GM19099 (cell line): Measurements from ENCODE around the gene AP1M1.

Experiments
- POLR2A ChIP-seq: IDR thresholded peaks from 3 replicates; pipeline ENCODE4 v1.6.1; 2011; ENCODE audit warnings: low read depth; ENCODE audit not compliant: insufficient read length; ENCODE audit errors: extremely low read depth

Gene AP1M1

GRCh38 chr19:16252459-16253205, 54.9 kb downstream of the AP1M1 start:
- no peak for TF ChIP-seq POLR2A

- TF ChIP-seq POLR2A = no peak
Observed at GRCh38 chr19:16254851-16255408, 57.2 kb downstream of the AP1M1 start.

- no peak for TF ChIP-seq POLR2A
Observed at GRCh38 chr19:16257509-16258002, 59.8 kb downstream of the AP1M1 start.

- TF ChIP-seq POLR2A = no peak
Observed at GRCh38 chr19:16258440-16258903, 60.8 kb downstream of the AP1M1 start.

GRCh38 chr19:16259385-16260159, 61.9 kb downstream of the AP1M1 start:
- TF ChIP-seq POLR2A = no peak

GRCh38 chr19:16260160-16260811, 62.6 kb downstream of the AP1M1 start:
- TF ChIP-seq POLR2A = no peak

GRCh38 chr19:16260812-16261161, 63.1 kb downstream of the AP1M1 start:
- no peak for TF ChIP-seq POLR2A

- TF ChIP-seq POLR2A = no peak
Observed at GRCh38 chr19:16261584-16262368, 64.1 kb downstream of the AP1M1 start.

- no peak for TF ChIP-seq POLR2A
Observed at GRCh38 chr19:16262618-16263017, 64.9 kb downstream of the AP1M1 start.

- TF ChIP-seq POLR2A = no peak
Observed at GRCh38 chr19:16263141-16263761, 65.5 kb downstream of the AP1M1 start.

- TF ChIP-seq POLR2A = no peak
Observed at GRCh38 chr19:16265205-16265604, 67.5 kb downstream of the AP1M1 start.

GRCh38 chr19:16265890-16266585, 68.3 kb downstream of the AP1M1 start:
- no peak for TF ChIP-seq POLR2A

GRCh38 chr19:16266586-16266942, 68.9 kb downstream of the AP1M1 start:
- no peak for TF ChIP-seq POLR2A
